Measurements from ENCODE around the gene SPECC1.
A peak's percentile ranks its signal among the peaks of the same experiment; 100 is the strongest.
"Not testable (repeated sequence)": the region's sequence is repeated elsewhere in the genome, so short reads cannot be mapped to it uniquely, and the experiment has no call there.

SPECC1 gene

GRCh38 chr17:20009302-20010098, at the start of gene SPECC1:
TSS of gene SPECC1 (plus strand) at chr17:20009359. CDS start at chr17:20096652, 87,293 bp downstream.
- peak; percentile 94 for DNase-seq

GRCh38 chr17:19962954-19963353, 46.2 kb upstream of the SPECC1 start:
- DNase-seq: not testable (repeated sequence)

- no peak for DNase-seq
Measured at GRCh38 chr17:19973156-19973555, 36.0 kb upstream of the SPECC1 start.

- no peak for DNase-seq
Measured at GRCh38 chr17:19975601-19976000, 33.6 kb upstream of the SPECC1 start.

GRCh38 chr17:19977293-19978208, 31.6 kb upstream of the SPECC1 start, which contains the start of gene AKAP10:
TSS of gene AKAP10 (minus strand) at chr17:19977828. CDS start at chr17:19977679, 149 bp downstream.
- peak; percentile 98 for DNase-seq

- DNase-seq: peak; percentile 78
Measured at GRCh38 chr17:19978209-19978802, 30.9 kb upstream of the SPECC1 start.

- peak; percentile 68 for DNase-seq
Measured at GRCh38 chr17:19978805-19979211, 30.4 kb upstream of the SPECC1 start.

GRCh38 chr17:19979917-19980770, 29.0 kb upstream of the SPECC1 start:
- DNase-seq: peak; percentile 99

GRCh38 chr17:19986941-19987861, 22.0 kb upstream of the SPECC1 start:
- DNase-seq: peak; percentile 86

GRCh38 chr17:19987897-19988296, 21.3 kb upstream of the SPECC1 start:
- no peak for DNase-seq

- no peak for DNase-seq
Measured at GRCh38 chr17:19991252-19991885, 17.8 kb upstream of the SPECC1 start.

- peak; percentile 98 for DNase-seq
Measured at GRCh38 chr17:19992803-19993713, 16.1 kb upstream of the SPECC1 start.

GRCh38 chr17:19996086-19996485, 13.1 kb upstream of the SPECC1 start:
- DNase-seq: peak; percentile 14

GRCh38 chr17:19996502-19996901, 12.7 kb upstream of the SPECC1 start:
- DNase-seq: peak; percentile 77

- DNase-seq: peak; percentile 83
Measured at GRCh38 chr17:20008242-20009051, 712 bp upstream of the SPECC1 start.

- DNase-seq: no peak
Measured at GRCh38 chr17:20009052-20009301, 182 bp upstream of the SPECC1 start.

- no peak for DNase-seq
Measured at GRCh38 chr17:20010099-20010863, 1.1 kb downstream of the SPECC1 start.

GRCh38 chr17:20010936-20011335, 1.8 kb downstream of the SPECC1 start:
- no peak for DNase-seq
